Tibial artery (tissue), 4 donors: Measurements from ENCODE around the gene PADI2.

Experiments
- DNase-seq, 2 donors: peaks; one replicate each; pipeline ENCODE4 v3.0.0-alpha.2; 2019
- H3K27ac ChIP-seq, 2 donors: fragments of 200-600 bp; sonication (generic) in 1 of 2; 1 replicate in 1 of 2; 2 replicates in 1 of 2; pipeline ENCODE4 v1.5.1; 2018 to 2019; ENCODE audit warnings: mild to moderate bottlenecking in 1 of 2
- H3K27me3 ChIP-seq, 2 donors: fragments of 200-600 bp; sonication (generic) in 1 of 2; one replicate each; pipeline versions ENCODE4 v1.5.1 to v1.6.0; 2016 to 2019
- H3K36me3 ChIP-seq, 3 donors: fragments of 200-600 bp; sonication (generic) in 2 of 3; one replicate each; pipeline ENCODE4 v1.5.1; 2016 to 2019; ENCODE audit warnings: mild to moderate bottlenecking in 2 of 3
- H3K4me1 ChIP-seq, 4 donors: fragments of 200-600 bp; sonication (generic) in 2 of 4; 1 replicate in 3 of 4; 2 replicates in 1 of 4; pipeline ENCODE4 v1.5.1; 2016 to 2019
- H3K4me3 ChIP-seq, 2 donors: fragments of 200-600 bp; sonication (generic) in 1 of 2; 1 replicate in 1 of 2; 2 replicates in 1 of 2; pipeline ENCODE4 v1.5.1; 2018 to 2019; ENCODE audit warnings: mild to moderate bottlenecking in 2 of 2
- H3K9me3 ChIP-seq, 3 donors: fragments of 200-600 bp; sonication (generic) in 1 of 3; one replicate each; pipeline ENCODE4 v1.5.1; 2016 to 2019
- intact Hi-C: fragments of 100-400 bp; cut with DNase I; formaldehyde crosslinking; loops from one replicate; pipeline ENCODE4 v1.15.0; 2023; ENCODE audit warnings: low total_unique reads
- TF ChIP-seq, protein P1 (sequence below), 2 experiments: fragments of 200-600 bp in 1 of 2; fragments of 450-650 bp in 1 of 2; IDR thresholded peaks; one replicate each; pipeline ENCODE4 v1.5.1; 2017 to 2019; ENCODE audit warnings: antibody characterized with exemption in 2 of 2, mild to moderate bottlenecking in 1 of 2, moderate library complexity in 1 of 2

PADI2 gene

GRCh38 chr1:17121881-17122280 is 2.6 kb upstream of the PADI2 start:
- intact Hi-C loops: no loop called here
- Histone ChIP-seq H3K27ac (no peak overlapping the region), H3K4me1 (peaks cover 0 to 19% (median 15%) of the 10 kb centered on the region in 4 donors), H3K36me3 (no peaks in the 10 kb centered on the region), H3K4me3 (no peak overlapping the region), H3K27me3 (peaks cover 0 to 34% of the 10 kb centered on the region in 2 donors), H3K9me3 (no peaks in the 10 kb centered on the region)
- TF ChIP-seq, protein P1, sequence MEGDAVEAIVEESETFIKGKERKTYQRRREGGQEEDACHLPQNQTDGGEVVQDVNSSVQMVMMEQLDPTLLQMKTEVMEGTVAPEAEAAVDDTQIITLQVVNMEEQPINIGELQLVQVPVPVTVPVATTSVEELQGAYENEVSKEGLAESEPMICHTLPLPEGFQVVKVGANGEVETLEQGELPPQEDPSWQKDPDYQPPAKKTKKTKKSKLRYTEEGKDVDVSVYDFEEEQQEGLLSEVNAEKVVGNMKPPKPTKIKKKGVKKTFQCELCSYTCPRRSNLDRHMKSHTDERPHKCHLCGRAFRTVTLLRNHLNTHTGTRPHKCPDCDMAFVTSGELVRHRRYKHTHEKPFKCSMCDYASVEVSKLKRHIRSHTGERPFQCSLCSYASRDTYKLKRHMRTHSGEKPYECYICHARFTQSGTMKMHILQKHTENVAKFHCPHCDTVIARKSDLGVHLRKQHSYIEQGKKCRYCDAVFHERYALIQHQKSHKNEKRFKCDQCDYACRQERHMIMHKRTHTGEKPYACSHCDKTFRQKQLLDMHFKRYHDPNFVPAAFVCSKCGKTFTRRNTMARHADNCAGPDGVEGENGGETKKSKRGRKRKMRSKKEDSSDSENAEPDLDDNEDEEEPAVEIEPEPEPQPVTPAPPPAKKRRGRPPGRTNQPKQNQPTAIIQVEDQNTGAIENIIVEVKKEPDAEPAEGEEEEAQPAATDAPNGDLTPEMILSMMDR (IDR thresholded peaks at IDR 0.05): no peak
- DNase-seq: no peak

- no peak overlapping the region for H3K4me3 ChIP-seq
- TF ChIP-seq, protein P1 (IDR thresholded peaks at IDR 0.05): no peak
- no peak overlapping the region for H3K27ac ChIP-seq
- intact Hi-C loops: no loop called here
- peaks cover 0 to 19% (median 15%) of the 10 kb centered on the region in 4 donors for H3K4me1 ChIP-seq
- no peaks in the 10 kb centered on the region for H3K9me3 ChIP-seq
- H3K36me3 ChIP-seq: no peaks in the 10 kb centered on the region
- H3K27me3 ChIP-seq: peaks cover 0 to 41% of the 10 kb centered on the region in 2 donors
- no peak for DNase-seq
Measured at GRCh38 chr1:17120962-17121837, 1.9 kb upstream of the PADI2 start.

DNA sequence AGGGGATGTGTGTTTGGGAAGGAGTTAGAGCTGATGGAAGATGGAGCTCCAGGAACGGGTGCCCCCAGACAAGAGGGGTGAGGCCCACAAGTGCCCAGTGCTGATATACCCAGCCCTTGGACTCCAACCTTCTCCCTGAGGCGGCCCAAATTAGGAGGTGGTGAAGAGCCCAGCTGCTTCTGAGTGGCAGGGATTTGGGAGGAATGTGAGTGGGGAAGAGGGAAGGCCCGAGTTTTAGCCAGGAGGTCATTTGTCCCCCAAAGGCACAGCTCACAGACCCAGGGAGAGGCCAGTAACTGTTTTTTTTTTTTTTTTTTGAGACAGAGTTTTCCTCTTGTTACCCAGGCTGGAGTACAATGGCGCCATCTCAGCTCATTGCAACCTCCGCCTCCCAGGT is 1.2 kb upstream of the PADI2 start:
- TF ChIP-seq, protein P1 (IDR thresholded peaks at IDR 0.05): no peak
- no peaks in the 10 kb centered on the region for H3K9me3 ChIP-seq
- peaks cover 0 to 15% (median 11%) of the 10 kb centered on the region in 4 donors for H3K4me1 ChIP-seq
- DNase-seq: no peak
- intact Hi-C loops: no loop called here
- no peak overlapping the region for H3K27ac ChIP-seq
- H3K27me3 ChIP-seq: peaks cover 0 to 46% of the 10 kb centered on the region in 2 donors
- no peaks in the 10 kb centered on the region for H3K36me3 ChIP-seq
- no peak overlapping the region for H3K4me3 ChIP-seq

GRCh38 chr1:17119773-17120480 is 676 bp upstream of the PADI2 start:
- intact Hi-C loops: no loop called here
- DNase-seq: no peak
- H3K4me3 ChIP-seq: peak overlapping the region; percentile 17 to 22

GRCh38 chr1:17118706-17119075 is 560 bp downstream of the PADI2 start:
- peaks cover 0 to 46% of the 10 kb centered on the region in 2 donors for H3K27me3 ChIP-seq
- H3K4me1 ChIP-seq: peaks cover 0 to 21% (median 11%) of the 10 kb centered on the region in 4 donors
- H3K27ac ChIP-seq: no peak overlapping the region
- no peak for DNase-seq
- TF ChIP-seq, protein P1 (IDR thresholded peaks at IDR 0.05): no peak
- no peaks in the 10 kb centered on the region for H3K9me3 ChIP-seq
- H3K4me3 ChIP-seq: peak overlapping the region; percentile 17 to 22
- H3K36me3 ChIP-seq: no peaks in the 10 kb centered on the region
- intact Hi-C loops: no loop called here

More at GRCh38 chr1:17119773-17120480, 676 bp upstream of the PADI2 start:
- TF ChIP-seq, protein P1 (IDR thresholded peaks at IDR 0.05): no peak
- peaks cover 0 to 15% (median 11%) of the 10 kb centered on the region in 4 donors for H3K4me1 ChIP-seq
- no peak overlapping the region for H3K27ac ChIP-seq
- H3K36me3 ChIP-seq: no peaks in the 10 kb centered on the region
- H3K27me3 ChIP-seq: peaks cover 0 to 46% of the 10 kb centered on the region in 2 donors
- no peaks in the 10 kb centered on the region for H3K9me3 ChIP-seq
